DMS114 treated with DMSO at 0.1 percent for 48 hours (cell line): ENCODE measurements around the gene ATF5.

Source experiments
- DNase-seq: peaks from one replicate; lab custom pipeline; 2025; ENCODE audit not compliant: unreplicated experiment; lab: John Stamatoyannopoulos, UW

ATF5 gene

DNA sequence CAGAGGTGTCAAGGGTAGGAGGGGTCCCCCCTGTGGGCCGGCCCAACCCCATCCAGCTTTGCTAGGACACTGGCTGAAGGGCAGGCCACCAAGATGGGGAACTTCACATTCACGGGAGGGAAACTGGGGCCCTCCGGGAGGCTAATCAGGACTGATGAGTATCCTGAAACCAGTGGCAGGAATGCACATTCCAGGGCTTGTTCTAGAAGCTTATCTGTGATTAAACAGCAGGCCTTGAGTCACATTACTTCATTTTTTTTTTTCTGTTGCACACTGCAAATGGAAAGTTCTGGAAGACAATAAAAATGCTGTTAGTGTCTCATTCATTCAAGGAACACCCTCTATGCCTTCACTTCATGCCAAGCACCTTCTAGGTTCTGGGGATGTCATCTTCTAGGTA is 47.5 kb downstream of the ATF5 start:
- no peak for DNase-seq

DNA sequence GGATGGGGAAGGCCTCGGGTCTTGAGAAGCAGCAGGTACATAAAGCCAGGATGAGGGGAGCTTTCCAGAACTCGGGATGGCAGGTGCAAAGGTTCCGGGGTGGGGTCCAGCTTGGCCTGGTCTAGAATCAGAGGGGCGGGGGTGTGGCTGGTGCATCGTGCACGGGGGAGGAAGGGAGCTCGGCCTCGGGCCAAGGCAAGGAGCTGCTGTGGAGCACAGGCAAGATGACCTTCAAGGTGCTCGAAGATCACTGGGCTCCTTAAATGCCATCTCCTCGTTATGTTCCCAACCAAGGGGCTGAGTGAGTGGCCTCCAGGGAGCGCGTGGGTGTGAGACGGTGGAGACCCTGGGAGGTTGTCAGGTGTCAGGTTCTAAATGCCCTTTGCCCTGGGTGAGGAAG is 48.1 kb downstream of the ATF5 start:
- no peak for DNase-seq

DNA sequence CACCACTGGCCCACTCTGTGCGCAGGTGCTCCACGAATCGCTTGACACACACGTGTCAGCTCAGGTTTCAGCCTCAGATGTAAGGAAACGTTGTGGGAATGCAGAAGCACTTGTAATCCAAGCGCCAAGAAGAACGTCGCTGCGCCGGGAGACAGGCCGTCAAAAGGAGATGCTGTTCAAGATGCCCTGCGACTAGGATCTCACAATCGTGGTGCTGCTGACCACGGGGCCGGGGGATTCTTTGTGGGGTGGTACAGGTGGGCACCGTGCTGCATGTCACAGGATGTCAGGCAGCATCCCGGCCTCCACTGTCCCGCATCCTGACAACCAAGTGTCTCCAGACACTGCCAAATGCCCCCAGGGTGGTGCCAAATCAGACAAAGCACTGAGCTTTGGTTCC is 48.9 kb downstream of the ATF5 start:
- DNase-seq, result no peak

DNA sequence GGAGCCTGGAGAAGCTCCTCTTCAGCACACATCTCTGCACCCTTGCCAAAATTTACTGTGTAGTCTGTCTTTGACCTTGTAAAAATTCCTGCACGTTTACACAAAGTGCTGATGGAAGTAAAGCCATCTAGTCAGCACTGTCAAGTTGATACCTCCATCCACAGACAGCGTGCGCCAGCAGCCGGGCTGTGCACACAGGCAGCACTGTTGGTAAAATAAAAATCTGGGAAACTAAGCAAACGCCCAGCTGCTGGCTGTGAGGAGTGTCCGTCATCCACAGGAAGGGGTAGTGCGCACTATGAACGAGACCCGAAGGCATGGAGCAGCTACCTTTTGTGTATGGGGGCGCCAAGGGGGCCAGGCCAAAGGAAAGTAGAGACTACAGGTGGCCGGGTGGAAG is 49.3 kb downstream of the ATF5 start:
- no peak for DNase-seq

DNA sequence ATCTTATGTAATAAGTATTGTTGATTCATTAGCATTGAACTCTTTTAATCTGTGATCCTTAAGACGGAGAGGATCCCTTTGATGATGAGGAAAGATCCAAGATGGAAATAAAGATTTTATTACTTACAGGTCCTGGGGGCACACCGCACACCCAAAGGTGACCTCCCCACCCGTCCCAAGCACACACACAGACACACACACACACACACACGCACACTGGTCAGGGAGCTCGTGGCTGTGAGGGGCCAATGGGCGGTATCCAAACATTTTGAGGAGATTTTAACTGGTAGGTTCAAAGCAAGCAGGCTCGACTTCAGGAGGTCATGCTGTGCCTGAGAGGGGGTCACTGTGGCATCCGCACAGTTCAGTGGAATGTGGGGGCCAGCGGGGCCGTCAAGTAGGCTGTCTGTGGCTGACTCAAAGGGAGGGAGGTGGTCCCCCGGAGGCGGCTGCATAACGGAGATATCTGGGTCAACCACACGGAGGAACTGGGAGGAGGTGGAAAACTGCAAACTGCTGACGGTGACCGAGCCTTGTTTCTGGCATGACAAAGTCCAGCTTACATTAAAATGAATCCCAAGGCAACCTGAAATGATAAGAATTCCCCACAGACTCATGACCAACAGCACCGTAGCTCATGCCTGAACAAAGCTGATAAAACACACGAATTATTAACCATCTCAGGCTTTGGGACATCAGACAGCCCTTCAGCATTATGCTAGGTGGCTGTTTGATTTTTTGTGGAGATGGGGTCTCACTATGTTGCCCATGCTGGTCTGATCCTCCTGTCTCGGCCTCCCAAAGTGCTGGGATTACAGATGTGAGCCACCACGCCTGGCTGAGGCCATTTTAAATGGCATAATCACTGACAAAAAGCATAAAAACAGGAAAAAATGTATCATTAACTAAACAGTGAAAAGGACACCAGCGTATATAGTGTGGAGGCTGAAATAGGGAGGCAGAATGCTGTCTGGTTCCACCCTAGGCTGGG is 52.9 kb downstream of the ATF5 start:
- no peak for DNase-seq
